ENCODE results near the gene KLHL8. TPM values are rescaled to one million over a fixed set of nuclear protein-coding genes. Genes with fewer than 3 reads are reported as not detected.

The KLHL8 gene
- total RNA-seq, 4 donors from 2014 or later = 9.4 to 18.7 (median 13.6) TPM

GRCh38 chr4:87204559-87204958 is 15.9 kb downstream of the KLHL8 start:
- Histone ChIP-seq H3K27me3 (no peaks in the 10 kb centered on the region), H3K9me3 (no peaks in the 10 kb centered on the region), H3K36me3 (no peaks in the 10 kb centered on the region), H3K27ac (no peak overlapping the region), H3K4me1 (peaks cover 0 to 4% (median 0%) of the 10 kb centered on the region in 4 donors), H3K4me3 (no peak overlapping the region)
- no peak for DNase-seq
- intact Hi-C loops (cut with DNase I; ENCODE audit: low total_unique reads) = no loop called here
- TF ChIP-seq, protein P1, sequence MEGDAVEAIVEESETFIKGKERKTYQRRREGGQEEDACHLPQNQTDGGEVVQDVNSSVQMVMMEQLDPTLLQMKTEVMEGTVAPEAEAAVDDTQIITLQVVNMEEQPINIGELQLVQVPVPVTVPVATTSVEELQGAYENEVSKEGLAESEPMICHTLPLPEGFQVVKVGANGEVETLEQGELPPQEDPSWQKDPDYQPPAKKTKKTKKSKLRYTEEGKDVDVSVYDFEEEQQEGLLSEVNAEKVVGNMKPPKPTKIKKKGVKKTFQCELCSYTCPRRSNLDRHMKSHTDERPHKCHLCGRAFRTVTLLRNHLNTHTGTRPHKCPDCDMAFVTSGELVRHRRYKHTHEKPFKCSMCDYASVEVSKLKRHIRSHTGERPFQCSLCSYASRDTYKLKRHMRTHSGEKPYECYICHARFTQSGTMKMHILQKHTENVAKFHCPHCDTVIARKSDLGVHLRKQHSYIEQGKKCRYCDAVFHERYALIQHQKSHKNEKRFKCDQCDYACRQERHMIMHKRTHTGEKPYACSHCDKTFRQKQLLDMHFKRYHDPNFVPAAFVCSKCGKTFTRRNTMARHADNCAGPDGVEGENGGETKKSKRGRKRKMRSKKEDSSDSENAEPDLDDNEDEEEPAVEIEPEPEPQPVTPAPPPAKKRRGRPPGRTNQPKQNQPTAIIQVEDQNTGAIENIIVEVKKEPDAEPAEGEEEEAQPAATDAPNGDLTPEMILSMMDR (IDR thresholded peaks at IDR 0.05) = no peak
- TF ChIP-seq EP300 (IDR thresholded peaks at IDR 0.05; ENCODE audit: low read depth) (no peak), POLR2AphosphoS5 (IDR thresholded peaks at IDR 0.05) (no peak), POLR2A (IDR thresholded peaks at IDR 0.05) (no peak)
- WGBS, 2 donors (ENCODE audit: low coverage in 1 of 2) = 80 to 84% methylated on average over 1 of the region's 1 CpG
- in situ Hi-C loops (cut with MboI; ENCODE audit: low pct_ligation_motif_present in 1 of 4, low pct_unique_long_range_greater_than_20kb in 1 of 4, low sequenced_read_pairs in 3 of 4) = no loop called here

DNA sequence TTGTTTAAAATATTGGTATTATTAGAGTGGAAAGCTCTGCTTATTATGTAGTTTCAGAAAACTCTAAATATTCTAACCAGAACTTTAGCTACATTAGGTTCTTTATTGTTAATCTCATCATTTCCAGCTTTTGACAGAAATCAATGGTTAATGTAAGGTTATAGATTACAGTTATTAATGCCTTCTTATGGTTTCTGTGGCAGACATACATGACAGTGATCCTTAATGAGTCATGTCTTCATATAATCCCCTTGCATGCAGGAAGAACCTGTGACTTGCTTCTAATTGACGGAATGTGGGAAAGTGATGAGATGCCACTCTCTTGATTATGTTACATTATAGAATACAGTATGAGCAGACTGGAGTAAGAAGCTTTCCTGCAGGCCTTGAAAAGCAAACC is 23.5 kb downstream of the KLHL8 start:
- TF ChIP-seq POLR2AphosphoS5 (IDR thresholded peaks at IDR 0.05) (no peak), POLR2A (IDR thresholded peaks at IDR 0.05) (no peak), EP300 (IDR thresholded peaks at IDR 0.05; ENCODE audit: low read depth) (no peak)
- TF ChIP-seq, protein P1 (IDR thresholded peaks at IDR 0.05) = no peak
- H3K9me3 ChIP-seq = no peaks in the 10 kb centered on the region
- peaks cover 0 to 5% (median 0%) of the 10 kb centered on the region in 4 donors for H3K4me1 ChIP-seq
- no peak overlapping the region for H3K27ac ChIP-seq
- H3K27me3 ChIP-seq = no peaks in the 10 kb centered on the region
- no peaks in the 10 kb centered on the region for H3K36me3 ChIP-seq
- intact Hi-C loops (cut with DNase I; ENCODE audit: low total_unique reads) (no loop called here), in situ Hi-C loops (cut with MboI; ENCODE audit: low pct_ligation_motif_present in 1 of 4, low pct_unique_long_range_greater_than_20kb in 1 of 4, low sequenced_read_pairs in 3 of 4) (no loop called here)
- no peak for DNase-seq
- WGBS, 2 donors (ENCODE audit: low coverage in 1 of 2) = 56% methylated on average over 1 of the region's 1 CpG; no CpG with 5 or more reads in 1 of the 2 donors
- H3K4me3 ChIP-seq = no peak overlapping the region

DNA sequence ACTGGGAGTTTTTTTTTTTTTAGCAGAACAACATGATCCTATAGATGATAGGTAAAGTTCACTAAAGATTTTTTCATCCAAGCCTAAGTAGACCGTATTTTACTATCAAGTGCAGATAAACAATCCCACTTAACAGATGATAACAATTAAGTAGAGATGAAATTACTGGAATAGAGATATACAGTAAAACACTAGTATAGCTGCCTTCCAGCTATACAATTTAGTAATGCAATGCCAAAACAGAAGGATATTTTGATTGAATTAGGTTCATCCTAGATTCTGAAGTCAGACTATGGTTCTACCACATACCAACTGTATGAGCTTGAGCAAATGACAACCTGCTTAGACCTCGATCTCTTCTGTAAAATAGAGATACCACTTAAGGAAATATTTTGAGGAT is 24.3 kb downstream of the KLHL8 start:
- 95 to 96% methylated on average over 2 of the region's 2 CpGs for WGBS, 2 donors (ENCODE audit: low coverage in 1 of 2)
- TF ChIP-seq POLR2A (IDR thresholded peaks at IDR 0.05) = no peak
- no peak for TF ChIP-seq EP300 (IDR thresholded peaks at IDR 0.05; ENCODE audit: low read depth)
- TF ChIP-seq, protein P1 (IDR thresholded peaks at IDR 0.05) = no peak
- TF ChIP-seq POLR2AphosphoS5 (IDR thresholded peaks at IDR 0.05) = no peak
- Histone ChIP-seq H3K4me3 (no peak overlapping the region), H3K4me1 (peaks cover 0 to 5% (median 0%) of the 10 kb centered on the region in 4 donors), H3K27ac (no peak overlapping the region), H3K9me3 (no peaks in the 10 kb centered on the region), H3K27me3 (no peaks in the 10 kb centered on the region), H3K36me3 (no peaks in the 10 kb centered on the region)
- no peak for DNase-seq
- intact Hi-C loops (cut with DNase I; ENCODE audit: low total_unique reads) (no loop called here), in situ Hi-C loops (cut with MboI; ENCODE audit: low pct_ligation_motif_present in 1 of 4, low pct_unique_long_range_greater_than_20kb in 1 of 4, low sequenced_read_pairs in 3 of 4) (no loop called here)

- Histone ChIP-seq H3K4me1 (peaks cover 0 to 5% (median 0%) of the 10 kb centered on the region in 4 donors), H3K27me3 (no peaks in the 10 kb centered on the region), H3K27ac (no peak overlapping the region), H3K9me3 (no peaks in the 10 kb centered on the region), H3K4me3 (no peak overlapping the region), H3K36me3 (no peaks in the 10 kb centered on the region)
- in situ Hi-C loops (cut with MboI; ENCODE audit: low pct_ligation_motif_present in 1 of 4, low pct_unique_long_range_greater_than_20kb in 1 of 4, low sequenced_read_pairs in 3 of 4) (no loop called here), intact Hi-C loops (cut with DNase I; ENCODE audit: low total_unique reads) (no loop called here)
- DNase-seq = no peak
- TF ChIP-seq POLR2A (IDR thresholded peaks at IDR 0.05) (no peak), EP300 (IDR thresholded peaks at IDR 0.05; ENCODE audit: low read depth) (no peak), POLR2AphosphoS5 (IDR thresholded peaks at IDR 0.05) (no peak)
- TF ChIP-seq, protein P1 (IDR thresholded peaks at IDR 0.05) = no peak
- 91 to 95% methylated on average over 3 to 4 of the region's 4 CpGs for WGBS, 2 donors (ENCODE audit: low coverage in 1 of 2)
Observed at GRCh38 chr4:87193958-87194675, 26.3 kb downstream of the KLHL8 start.

Data from transverse colon (tissue), 4 donors.